Inferior parietal cortex (tissue), 1 donor: ENCODE data around the gene ERMP1.
A peak's percentile ranks its signal among the peaks of the same experiment; 100 is the strongest.
"Not testable (repeated sequence)": the region's sequence is repeated elsewhere in the genome, so short reads cannot be mapped to it uniquely, and the experiment has no call there.

Experiments used
- DNase-seq: peaks from one replicate; pipeline ENCODE4 v3.0.0-alpha.2; 2016; ENCODE audit errors: extremely low spot score

Gene ERMP1, protein sequence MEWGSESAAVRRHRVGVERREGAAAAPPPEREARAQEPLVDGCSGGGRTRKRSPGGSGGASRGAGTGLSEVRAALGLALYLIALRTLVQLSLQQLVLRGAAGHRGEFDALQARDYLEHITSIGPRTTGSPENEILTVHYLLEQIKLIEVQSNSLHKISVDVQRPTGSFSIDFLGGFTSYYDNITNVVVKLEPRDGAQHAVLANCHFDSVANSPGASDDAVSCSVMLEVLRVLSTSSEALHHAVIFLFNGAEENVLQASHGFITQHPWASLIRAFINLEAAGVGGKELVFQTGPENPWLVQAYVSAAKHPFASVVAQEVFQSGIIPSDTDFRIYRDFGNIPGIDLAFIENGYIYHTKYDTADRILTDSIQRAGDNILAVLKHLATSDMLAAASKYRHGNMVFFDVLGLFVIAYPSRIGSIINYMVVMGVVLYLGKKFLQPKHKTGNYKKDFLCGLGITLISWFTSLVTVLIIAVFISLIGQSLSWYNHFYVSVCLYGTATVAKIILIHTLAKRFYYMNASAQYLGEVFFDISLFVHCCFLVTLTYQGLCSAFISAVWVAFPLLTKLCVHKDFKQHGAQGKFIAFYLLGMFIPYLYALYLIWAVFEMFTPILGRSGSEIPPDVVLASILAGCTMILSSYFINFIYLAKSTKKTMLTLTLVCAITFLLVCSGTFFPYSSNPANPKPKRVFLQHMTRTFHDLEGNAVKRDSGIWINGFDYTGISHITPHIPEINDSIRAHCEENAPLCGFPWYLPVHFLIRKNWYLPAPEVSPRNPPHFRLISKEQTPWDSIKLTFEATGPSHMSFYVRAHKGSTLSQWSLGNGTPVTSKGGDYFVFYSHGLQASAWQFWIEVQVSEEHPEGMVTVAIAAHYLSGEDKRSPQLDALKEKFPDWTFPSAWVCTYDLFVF

DNA sequence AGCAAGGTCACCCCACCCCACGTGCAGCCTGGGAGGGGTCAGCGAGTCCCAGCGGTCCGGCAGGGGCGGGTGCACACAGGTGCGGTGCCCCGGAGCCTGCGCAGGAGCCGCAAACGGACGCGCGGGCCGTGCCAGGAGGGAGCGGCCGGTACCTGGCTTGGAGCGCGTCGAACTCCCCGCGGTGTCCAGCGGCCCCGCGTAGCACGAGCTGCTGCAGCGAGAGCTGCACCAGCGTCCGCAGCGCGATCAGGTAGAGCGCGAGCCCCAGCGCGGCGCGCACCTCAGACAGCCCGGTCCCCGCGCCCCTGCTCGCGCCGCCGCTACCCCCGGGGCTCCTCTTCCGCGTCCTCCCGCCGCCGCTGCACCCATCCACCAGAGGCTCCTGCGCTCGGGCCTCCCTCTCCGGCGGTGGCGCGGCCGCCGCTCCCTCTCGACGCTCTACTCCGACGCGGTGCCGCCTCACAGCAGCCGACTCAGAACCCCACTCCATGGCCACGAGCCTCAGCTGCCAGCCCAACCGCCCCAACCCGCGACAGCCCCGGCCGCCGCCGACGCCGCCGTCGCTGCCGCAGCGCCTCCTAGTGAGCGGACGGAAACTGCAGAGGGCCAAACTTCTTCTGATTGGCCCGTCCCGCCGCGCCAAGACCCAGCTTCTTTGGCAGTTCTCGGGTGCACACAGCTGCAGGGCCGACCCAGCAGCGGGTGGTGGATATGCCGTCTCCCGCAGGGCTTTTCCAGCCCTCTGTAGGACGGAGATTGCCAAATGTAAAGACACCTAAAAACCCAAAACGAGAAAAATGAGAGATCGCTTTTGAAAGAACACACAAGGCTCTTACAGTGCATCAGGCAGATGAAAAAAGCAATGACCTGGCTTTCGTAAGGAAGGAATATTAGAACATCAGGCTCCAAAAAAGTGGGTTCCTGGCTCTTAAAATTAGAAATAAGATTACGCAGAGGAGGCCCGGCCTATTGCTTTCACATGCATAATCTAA lies at the start of gene ERMP1:
ERMP1 (minus strand) TSS at position 580 of the 992 bp plus-strand sequence; CDS start at position 490, 90 bp downstream.
- DNase-seq, result peak; percentile 94

DNA sequence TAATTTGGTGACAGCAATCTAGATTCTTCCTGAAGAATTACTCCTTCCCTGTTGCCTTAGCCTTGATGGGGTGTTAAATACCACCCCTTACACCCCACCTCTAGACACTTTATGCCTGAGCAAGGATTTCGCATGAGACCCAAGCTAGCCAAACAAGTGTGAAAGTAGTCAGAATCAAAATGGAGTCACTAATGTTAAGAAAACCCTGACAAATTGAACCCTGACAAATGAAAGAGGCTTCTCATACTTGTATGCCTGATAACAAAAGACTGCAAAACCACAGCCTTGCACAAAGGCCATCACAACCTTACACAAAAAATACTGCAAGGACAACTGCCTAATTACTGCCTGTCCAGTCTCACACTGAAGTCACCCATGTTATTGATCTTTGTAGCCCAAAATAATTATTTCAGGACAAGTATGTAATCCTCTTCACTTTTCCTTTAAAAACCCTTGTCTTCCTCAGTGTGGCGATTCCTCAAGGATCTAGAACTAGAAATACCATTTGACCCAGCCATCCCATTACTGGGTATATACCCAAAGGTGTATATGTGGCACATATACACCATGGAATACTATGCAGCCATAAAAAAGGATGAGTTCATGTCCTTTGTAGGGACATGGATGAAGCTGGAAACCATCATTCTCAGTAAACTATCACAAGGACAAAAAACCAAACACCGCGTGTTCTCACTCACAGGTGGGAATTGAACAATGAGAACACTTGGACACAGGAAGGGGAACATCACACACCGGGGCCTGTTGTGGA lies 49.5 kb upstream of the ERMP1 start:
- not testable (repeated sequence) for DNase-seq

DNA sequence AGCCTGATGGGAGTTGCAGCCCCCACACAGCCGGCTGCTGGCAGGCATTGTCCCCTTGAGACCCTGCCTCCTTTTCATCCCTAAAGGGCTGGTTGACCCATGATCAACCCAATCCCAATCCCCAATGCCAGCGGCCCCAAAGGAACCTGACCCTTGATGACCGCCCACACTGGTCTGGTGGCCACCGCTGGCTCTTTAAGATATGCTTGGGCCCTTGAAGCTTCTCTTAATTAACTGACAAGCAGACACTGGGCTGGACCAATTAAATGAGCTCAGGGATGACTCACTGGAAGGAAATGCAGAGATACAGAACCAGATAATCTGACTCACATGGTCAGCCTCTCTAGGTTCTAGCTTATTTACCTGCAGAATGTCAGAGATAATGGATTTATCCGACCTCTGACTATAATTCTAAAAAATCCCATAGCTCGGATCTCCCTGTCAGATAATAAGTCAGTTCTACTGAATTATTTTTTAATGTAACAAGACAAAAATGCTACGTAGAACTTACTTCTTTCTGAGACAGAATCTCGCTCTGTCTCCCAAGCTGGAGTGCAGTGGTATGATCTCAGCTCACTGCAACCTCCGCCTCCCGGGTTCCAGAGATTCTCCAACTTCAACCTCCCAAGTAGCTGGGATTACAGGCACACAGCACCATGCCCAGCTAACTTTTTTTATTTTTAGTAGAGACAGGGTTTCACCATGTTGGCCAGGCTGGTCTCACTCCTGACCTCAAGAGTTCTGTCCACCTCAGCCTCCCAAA lies 46.7 kb upstream of the ERMP1 start:
- peak; percentile 9 for DNase-seq

DNA sequence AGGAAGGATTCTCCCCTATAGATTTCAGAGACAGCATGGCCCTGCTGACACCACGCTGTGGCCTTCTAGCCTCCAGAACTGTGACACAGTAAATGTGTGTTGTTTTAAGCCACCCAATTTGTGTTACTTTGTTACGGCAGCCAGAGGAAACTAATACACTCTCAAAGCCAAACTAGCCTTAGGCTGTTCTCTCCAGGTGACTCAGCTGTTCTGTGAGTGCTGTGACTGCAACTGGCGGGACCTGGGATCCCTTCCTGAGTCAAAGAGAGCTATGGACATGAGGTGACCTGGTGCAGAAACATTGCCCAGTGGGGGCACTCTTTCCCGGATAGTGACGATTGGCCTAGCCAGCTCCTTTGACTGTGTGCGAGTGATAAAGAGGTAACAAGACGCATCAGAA lies 43.8 kb upstream of the ERMP1 start:
- no peak for DNase-seq

DNA sequence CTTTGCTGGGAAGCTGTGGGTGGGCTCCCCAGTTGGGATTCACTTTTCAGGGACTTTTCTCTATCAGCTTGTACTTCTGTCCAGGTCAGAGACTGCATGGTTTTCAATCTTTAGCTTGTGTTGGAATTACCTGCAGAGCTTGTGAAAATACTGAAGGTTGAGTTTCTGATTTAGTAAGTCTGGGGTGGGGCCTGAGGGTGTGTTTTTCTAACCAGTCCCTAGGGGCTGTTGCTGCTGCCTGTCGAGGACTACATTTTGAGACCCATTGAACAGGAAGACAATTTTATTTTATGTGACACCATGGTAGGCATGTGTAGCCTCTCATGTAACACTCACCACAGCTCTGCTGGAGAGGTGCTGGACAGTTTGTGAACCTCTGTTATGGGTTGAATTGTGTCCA lies 43.1 kb upstream of the ERMP1 start:
- no peak for DNase-seq

DNA sequence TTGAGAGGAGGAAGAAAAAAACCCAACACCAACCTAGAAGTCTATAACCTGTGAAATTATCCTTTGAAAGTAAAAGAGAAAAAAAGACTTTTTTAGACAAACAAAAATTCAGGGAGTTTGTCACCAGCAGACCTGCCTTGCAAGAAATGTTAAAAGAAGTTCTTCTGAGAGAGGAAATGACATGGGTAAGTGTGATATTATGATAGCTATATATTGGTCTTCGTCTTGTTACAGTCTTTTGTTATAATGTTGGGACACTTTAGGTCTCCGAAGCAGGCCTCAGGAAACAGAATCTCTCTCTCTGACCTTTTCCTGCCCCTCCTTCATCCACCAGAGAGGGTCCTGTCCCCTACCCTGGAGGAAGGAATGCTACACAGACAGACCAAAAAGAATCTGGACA lies 41.1 kb upstream of the ERMP1 start:
- DNase-seq, result no peak

DNA sequence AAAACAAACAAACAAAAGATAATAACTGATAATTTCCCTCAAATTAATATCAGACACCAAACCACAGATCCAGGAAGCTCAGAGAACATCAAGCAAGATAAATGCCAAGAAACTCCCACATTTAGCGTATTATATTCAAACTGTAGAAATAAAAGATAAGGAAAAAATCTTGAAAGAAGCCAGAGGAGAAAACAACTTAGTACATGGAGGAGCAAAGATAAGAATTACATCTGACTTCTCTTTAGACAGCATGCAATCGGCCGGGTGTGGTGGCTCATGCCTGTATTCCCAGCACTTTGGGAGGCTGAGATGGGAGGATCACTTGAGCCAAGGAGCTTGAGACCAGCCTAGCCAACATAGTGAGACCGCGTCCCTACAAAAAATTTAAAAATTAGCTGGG lies 40.5 kb upstream of the ERMP1 start:
- no peak for DNase-seq

DNA sequence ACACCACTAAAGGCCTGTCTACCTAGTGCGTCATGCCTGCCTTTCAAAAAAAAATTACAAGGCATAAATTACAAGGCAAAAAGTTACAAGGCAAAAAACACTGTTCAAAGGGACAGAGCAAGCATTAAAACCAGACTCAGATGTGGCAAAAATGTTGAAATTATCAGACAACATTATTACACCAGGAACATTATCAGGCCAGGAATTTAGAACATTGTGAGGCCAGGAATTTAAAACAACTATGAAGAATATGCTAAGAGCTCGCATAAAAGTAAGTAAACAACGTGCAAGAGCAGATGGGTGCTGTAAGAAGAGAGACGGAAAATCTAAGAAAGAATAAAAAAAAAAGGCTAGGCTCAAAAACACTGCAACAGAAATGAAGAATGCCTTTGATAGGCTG lies 39.6 kb upstream of the ERMP1 start:
- DNase-seq, result no peak

DNA sequence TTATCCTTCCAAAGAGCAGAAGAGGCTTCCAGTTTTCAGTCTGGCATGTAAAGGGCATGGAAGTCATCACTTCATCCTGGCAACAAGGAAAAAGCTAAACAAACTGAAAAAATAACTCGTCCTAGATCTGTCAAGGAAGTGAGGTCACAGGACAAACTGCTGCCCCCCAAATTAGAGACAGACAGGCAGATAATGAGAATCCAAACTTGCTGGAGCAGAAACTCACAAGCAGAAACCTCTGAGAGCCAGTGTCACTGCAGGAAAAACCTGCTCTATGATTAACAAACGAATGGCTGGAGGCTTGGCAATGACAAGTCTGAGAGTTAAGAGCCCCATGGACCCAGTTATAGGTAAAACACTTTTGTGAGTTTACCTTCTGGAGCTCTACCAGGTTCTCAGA lies 38.9 kb upstream of the ERMP1 start:
- DNase-seq, result no peak

DNA sequence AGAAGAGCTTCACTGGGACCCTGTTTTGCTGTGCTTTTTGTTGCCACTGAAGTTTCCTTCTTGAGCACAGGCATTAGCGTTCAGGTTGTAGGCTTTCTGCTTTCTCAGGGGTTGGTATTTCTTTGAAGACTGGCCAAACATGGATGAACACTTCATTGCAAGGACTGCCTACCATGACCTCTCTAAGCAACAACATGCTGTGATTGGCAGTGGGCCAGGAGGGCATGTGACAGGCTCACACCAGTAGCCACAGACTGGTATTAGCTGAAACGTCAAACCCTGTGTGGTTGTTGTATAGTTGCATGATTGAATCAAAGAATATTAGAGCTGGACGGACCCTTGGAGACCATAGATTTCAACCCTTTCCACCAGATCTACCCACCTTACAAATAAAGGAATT lies 37.8 kb upstream of the ERMP1 start:
- no peak for DNase-seq

DNA sequence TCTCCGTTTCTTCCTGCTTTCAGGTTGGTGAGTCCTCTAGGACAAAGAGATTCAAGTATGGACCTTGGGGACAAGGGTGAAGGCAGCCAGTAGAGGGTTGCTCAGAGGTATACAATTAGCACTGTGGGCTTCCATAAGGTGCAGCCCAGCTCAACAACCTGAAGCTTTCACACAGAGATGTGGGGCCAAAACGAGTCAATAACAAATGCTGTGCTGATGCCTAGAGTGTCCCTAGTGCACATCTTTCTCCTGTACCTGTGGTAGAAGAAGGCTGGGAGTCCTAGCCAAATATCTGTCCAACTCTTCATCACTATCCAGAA lies 37.1 kb upstream of the ERMP1 start:
- no peak for DNase-seq

DNA sequence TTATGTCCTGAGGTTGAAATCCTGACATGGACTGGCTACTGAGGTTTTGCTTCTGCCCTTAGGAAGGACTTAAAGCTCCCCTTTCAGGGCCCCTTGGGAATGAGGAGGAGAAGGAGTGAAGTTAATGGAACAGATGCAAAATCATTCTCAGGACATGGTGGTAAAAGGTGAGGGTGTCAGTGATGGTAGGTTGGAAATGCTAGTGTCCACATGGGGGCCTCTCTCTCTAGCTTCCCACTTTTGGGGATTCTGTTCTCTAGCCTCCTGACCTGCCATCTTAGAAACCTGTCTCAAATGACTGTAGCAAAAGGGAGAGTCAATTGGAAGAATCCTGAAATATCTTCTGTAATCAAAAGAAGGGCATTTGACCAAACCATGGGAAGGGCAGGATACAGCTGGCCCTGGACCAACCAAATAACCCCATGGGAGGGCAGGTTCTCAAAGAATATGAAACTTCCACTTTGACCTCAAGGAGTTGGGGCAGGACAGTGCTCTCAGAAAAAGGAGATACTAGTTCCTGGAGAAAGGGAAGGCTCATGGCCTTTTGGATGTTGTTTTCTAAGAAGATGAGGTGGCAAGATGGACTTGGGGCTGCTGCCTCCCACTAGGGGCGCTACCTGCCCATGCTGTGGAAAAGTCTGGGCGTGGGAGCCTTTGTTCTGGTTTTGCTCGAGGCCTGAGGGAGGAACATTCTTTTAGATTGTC lies 36.5 kb upstream of the ERMP1 start:
- no peak for DNase-seq

DNA sequence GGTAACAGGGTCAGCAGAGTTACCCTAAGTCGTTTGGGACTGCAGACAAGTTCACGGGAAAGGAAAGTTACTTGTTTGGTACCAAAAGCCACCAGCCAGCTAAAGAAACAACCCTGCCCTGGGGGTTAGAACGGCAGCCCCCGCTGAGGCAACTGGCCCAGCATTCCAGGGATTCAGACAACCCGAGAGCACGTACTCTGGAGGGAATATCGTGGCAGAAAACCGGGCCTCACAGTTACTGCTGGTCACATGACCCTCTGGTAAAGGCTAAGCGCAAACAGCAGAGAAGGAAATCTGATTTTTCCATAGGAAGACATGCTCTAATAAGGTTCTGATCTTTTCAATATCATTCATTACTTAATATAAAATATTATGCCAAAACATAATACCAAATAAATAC lies 35.3 kb upstream of the ERMP1 start:
- no peak for DNase-seq

DNA sequence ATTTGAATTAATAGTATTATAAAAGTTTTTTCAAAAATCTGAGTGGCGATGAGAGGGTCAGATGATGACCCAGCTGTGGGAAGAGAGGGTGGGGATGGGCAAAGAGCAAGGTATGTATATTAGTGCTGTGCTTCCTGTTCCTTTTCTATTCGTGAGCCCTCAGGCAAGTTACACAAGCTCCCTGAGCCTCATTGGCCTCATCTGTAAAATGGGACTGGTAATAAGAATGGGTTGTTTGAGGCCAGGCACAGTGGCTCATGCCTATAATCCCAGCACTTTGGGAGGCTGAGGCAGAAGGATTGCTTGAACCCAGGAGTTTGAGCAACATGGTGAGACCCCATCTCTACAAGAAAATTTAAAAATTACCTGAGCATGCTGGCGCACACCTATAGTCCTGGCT lies 33.8 kb upstream of the ERMP1 start:
- no peak for DNase-seq

DNA sequence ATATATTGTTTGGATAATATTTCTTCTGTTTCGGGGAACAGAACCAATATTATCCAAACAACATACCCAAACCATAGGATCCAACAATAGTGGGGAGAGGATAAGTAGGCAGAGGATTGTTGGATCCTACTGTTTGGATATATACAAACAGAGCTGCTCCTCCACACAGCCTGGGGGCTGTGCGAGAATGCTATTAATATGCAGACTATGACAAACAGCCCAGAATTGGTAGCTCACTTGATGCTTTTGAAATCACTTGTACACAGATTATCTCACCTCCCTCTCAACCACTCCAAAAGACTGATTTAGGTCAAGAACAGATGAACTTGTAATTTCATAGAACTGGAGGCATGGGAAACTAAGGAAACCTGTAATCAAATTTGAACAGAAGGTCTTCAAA lies 33.4 kb upstream of the ERMP1 start:
- no peak for DNase-seq

DNA sequence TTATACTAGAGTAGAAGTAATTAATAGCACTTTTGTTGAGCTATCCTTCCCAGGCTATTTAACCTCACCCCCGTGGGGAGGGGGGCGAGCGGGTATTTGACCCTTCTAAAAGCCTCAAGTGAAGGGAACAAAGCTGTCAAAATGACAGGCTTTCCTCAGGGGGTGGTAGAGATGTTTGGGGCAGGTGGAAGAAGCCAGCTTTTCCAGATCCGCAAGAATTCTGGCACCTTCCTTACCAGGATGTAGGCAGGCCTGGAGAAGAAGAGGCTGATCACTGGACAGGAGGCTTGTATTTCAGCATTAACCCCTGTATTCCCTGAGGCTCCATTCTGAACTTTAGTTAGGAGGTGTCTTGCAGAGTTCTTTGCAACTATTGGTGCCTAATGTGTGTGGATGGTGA lies 31.5 kb upstream of the ERMP1 start:
- no peak for DNase-seq

DNA sequence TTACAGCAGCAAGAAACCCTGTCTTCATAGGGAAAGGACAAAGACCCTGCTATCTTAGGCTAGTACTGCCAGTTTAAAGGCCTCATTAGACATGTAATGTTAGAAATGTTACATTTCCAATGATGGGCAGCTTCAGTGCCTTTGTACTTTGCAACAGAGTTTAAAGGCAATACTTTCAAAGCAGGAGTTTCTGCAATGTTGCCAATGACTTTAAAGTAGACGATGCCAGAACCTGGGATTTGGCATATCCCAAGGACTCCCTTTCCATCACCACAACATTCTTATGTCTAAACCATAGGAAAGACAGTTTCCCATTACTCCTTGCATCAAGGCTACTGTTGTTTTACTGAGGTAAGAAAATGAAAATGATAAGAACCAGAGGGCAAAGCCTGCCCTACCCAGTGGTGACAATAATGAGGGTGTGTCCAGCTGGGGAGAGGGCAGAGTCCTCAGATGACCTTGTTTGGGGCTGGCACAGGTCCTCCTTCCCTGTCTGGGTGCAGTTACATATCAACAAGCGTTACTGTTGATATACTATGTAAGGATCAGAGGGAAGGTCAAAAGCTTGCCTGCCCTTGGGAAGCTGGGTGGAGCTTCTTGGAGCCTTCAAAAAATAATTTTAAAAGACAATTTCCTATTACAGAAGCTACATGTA lies 30.3 kb upstream of the ERMP1 start:
- DNase-seq, result no peak

DNA sequence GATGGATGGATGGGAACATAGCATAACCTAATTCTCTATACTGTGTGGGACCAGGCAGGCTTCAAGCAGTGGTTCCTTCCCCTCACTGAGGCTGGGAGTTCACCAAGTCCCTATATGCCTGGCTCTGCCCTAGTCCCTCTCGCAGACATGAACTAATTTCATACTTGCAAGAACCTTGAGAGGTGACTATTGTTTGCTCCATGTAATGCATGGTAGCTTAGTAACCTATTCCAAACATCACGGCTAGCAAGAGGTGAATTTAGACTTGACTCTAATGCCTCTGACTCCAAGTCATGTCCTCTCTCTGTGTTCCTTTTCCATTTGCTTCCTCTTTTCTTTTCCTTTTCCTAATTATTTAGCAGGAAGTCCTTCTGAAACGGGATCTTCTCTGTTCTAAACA lies 25.9 kb upstream of the ERMP1 start:
- no peak for DNase-seq

DNA sequence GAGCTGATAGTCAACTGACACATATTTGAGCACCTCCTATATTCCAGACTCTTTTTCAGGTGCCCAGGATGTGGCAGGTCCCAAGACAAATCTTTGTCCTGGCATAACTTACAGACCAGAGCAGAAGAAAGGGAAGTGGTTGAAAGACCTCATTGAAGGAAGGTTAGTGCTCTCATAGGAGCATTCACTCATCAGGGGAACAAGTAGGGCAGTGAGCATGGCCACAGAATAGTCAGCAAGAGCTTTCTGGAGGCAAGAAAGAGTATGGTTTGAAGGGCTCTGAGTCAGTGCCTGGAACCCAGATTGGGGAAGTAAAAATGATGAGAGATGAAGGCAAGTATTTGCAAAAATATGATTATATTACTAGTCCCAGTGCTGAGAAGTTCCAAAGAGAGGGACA lies 25.0 kb upstream of the ERMP1 start:
- no peak for DNase-seq
